Measurements from ENCODE around the gene CRELD1.

The CRELD1 gene

DNA sequence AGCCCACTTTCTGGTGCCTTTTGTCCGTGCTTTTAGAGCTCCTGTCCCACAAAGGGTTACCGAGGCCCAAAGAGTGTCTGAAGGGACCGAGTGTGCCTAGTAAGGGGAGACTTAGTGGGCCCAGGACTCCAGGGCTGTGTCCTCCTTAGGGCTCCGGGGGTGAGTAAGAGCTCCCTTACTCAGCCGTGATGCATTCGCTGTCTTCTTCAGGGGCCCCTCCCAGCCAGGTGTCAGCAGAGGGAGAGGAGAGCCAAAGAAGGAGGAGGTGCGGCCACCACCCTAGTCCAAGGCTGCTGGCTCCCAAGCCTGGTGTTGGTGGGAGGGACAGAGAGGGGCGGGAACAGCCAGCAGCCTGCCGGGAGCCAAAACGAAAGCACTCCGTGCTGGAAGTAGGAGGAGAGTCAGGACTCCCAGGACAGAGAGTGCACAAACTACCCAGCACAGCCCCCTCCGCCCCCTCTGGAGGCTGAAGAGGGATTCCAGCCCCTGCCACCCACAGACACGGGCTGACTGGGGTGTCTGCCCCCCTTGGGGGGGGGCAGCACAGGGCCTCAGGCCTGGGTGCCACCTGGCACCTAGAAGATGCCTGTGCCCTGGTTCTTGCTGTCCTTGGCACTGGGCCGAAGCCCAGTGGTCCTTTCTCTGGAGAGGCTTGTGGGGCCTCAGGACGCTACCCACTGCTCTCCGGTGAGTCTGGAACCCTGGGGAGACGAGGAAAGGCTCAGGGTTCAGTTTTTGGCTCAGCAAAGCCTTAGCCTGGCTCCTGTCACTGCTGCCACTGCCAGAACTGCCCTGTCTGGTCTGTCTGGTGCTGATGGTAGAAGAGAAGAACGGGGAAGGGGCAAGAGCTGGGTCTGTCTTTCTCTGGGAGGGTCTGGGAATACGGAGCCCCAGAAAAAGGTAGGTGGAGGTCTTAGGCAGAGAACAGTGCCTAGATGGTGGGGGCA is 16.6 kb upstream of the CRELD1 start, which contains the start of gene IL17RC:
Gene IL17RC, plus strand, starts transcription at position 365 of the 947 bp plus-strand sequence. Its CDS starts 218 bp downstream, at position 583.
- no peak for TF ChIP-seq CTCF (IDR thresholded peaks at IDR 0.05; ENCODE audit: extremely low read depth, missing control alignments)
- DNase-seq (ENCODE audit: low spot score), result peak; percentile 34

- DNase-seq (ENCODE audit: low spot score), result no peak
- no peak for TF ChIP-seq CTCF (IDR thresholded peaks at IDR 0.05; ENCODE audit: extremely low read depth, missing control alignments)
Measured at GRCh38 chr3:9917820-9918219, 15.8 kb upstream of the CRELD1 start.

DNA sequence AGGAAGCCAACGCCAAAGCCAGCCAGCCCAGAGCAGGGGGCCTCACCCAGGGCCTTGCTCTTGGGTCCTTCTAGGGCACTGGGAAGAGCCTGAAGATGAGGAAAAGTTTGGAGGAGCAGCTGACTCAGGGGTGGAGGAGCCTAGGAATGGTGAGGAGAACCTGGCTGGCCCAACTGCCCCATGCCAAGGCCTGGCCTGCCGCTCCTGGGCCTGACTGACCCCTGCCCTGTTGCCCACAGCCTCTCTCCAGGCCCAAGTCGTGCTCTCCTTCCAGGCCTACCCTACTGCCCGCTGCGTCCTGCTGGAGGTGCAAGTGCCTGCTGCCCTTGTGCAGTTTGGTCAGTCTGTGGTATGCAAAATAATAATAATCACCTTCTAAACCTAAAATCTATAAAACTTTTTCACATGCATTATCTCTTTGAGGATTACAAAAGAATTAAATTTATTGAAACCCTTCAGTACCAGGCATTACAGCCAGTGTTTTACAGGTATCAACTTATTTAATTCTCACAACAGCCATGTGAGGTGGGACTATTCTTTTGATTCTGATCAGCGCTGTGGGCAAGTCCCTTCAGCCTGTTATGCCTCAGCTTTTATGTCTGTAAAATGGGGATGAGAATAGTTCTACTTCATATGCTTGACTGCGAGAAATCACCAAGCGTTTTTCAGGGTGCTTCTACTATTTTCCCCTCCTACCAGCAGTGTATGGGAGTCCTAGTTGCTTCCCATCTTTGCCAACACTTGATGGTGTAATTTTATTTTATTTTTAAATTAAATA is 15.2 kb upstream of the CRELD1 start:
- no peak for TF ChIP-seq CTCF (IDR thresholded peaks at IDR 0.05; ENCODE audit: extremely low read depth, missing control alignments)
- DNase-seq (ENCODE audit: low spot score), result no peak

DNA sequence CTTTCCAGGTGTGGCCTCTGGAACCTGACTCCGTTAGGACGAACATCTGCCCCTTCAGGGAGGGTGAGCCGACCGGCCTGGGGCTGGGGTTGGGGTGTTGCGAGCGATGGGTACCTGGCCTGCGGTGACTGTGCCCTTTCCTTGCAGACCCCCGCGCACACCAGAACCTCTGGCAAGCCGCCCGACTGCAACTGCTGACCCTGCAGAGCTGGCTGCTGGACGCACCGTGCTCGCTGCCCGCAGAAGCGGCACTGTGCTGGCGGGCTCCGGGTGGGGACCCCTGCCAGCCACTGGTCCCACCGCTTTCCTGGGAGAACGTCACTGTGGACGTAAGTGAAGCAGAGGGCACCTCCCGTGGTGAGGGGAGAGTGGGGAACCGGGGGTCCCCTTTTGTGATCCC is 5.5 kb upstream of the CRELD1 start:
- TF ChIP-seq CTCF (IDR thresholded peaks at IDR 0.05; ENCODE audit: extremely low read depth, missing control alignments), result no peak
- DNase-seq (ENCODE audit: low spot score), result no peak

DNA sequence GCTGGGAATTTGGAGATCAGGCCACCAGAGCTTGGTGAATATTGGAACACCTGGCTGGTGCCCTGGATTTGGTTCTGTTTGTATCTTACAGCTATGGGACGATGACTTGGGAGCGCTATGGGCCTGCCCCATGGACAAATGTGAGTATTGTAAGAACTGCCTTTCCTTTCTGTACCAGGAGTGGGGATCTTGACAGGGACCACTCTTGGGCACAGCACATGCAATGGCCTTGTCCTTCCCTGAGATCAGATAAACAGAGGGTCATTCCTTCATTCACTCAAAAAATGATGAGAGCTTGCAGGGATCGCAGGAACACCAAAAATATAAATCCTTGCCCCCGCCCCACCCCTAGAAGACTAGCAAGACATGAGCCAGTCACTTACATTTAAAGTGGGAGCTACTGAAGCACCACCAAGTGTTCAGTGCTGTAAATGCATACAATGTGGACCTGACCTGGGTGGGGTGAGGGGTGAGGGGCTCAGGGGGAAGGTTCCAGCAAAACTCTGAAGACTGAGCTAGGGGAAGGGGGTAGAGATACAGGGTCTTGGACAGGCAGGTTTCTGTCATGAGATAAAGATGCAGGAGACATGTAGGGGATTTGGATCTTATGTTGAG is 2.7 kb upstream of the CRELD1 start:
- DNase-seq (ENCODE audit: low spot score), result peak; percentile 64
- TF ChIP-seq CTCF (IDR thresholded peaks at IDR 0.05; ENCODE audit: extremely low read depth, missing control alignments), result peak; percentile 32

DNA sequence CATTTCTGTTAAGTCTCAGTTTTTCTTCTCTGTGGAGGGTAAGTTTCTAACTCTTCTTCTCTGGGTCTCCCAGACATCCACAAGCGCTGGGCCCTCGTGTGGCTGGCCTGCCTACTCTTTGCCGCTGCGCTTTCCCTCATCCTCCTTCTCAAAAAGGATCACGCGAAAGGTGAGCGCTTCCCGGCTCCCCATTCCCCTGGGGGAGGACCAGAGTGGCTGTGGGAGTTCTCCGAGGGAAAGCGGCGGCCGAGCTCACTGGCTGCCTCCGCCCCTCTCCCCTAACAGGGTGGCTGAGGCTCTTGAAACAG is 1.1 kb upstream of the CRELD1 start:
- DNase-seq (ENCODE audit: low spot score), result no peak
- no peak for TF ChIP-seq CTCF (IDR thresholded peaks at IDR 0.05; ENCODE audit: extremely low read depth, missing control alignments)
